Activated effector memory CD4-positive, alpha-beta T cell treated with Interleukin-2 at 50 U/mL for 16 hours (primary cell): ENCODE data around the gene RIMS3.
A peak's percentile ranks its signal among the peaks of the same experiment; 100 is the strongest.
"Not testable (repeated sequence)": the region's sequence is repeated elsewhere in the genome, so short reads cannot be mapped to it uniquely, and the experiment has no call there.

Experiments used
- DNase-seq: peaks from one replicate; pipeline ENCODE4 v3.0.0-alpha.2; 2020

RIMS3 gene

GRCh38 chr1:40665335-40666171, at the start of gene RIMS3:
Gene RIMS3, minus strand, starts transcription at chr1:40665682. Its CDS starts 23,757 bp downstream, at chr1:40641925.
- peak; percentile 76 for DNase-seq

DNA sequence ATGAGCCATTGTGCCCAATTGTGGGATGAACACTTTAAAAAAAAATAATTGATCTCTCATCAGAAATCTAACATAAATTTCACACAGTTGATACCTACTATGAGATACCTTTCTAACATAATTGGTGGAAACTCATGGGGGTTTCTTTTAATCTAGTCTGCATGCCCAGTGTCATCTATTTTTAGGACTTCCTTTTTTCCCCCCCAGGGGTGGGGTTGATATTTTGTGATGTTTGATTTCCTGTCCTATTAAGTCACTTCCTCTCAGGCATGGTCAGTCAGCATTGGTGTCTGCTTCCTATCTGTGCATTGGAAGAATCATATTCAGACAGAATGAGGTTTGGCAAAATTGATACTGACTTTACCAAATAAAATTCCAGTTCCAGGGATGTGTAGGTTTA, 47.5 kb upstream of the RIMS3 start:
- DNase-seq: no peak

DNA sequence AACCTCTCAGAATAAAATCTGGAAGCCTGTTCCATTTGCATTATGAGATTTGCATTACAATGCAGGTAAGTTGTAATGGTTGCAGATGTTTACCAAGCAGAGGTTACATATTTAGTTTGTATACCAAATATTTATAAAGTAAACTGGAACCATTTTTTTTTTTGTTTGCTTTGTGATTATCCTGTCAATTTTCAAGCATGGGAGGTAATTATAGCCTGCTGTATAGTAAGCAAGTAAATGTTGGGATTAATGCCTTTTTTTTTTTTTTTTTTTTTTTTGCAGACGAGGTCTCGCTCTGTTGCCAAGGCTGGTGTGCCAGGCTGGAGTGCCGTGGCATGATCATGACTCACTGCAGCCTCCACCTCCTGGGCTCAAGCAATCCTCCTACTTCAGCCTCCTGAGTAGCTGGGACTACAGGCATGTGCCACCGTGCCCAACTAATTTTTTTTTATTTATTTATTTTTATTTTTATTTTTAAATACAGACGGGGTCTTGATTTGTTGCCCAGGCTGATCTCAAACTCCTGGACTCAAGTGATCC, 47.0 kb upstream of the RIMS3 start:
- no peak for DNase-seq

- DNase-seq: no peak
These were observed 46.3 kb upstream of the RIMS3 start for GRCh38 chr1:40711465-40712404.

DNA sequence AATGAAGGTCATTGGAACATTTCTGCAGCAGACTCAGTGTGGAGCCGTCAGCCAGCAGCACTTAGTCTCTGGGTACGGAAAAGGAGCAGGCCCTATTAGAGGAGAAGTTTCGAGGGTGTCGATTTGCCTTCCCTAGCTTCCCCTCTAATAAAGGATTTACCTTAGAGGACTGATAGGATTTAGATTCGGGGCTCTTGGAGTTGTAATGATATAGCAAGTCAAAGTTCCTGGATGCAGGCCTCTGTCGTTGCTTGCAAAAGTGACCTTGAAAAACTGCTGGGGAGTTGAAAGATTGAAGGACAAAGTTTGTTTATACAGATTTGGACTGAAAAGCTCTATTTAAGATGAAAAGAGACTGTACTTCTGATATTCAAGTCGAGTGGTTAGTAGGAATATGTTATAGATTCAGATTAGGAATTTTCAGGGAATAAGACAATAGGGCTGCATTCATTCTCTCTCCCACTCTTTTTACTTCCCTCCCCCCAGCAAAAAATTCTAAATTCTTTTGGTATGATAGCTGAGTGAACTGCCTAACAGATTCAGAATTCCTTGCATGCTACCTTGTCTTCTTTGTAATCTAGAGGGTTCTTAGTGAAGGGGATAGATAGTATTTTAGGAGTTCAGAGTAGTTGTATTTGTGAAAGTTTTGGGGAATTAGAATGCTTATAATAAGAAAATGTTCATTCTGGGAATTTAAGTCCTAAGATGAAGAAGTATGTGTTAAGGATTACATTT, 45.3 kb upstream of the RIMS3 start:
- DNase-seq: no peak

- DNase-seq: no peak
These were observed 44.4 kb upstream of the RIMS3 start for GRCh38 chr1:40709802-40710278.

DNA sequence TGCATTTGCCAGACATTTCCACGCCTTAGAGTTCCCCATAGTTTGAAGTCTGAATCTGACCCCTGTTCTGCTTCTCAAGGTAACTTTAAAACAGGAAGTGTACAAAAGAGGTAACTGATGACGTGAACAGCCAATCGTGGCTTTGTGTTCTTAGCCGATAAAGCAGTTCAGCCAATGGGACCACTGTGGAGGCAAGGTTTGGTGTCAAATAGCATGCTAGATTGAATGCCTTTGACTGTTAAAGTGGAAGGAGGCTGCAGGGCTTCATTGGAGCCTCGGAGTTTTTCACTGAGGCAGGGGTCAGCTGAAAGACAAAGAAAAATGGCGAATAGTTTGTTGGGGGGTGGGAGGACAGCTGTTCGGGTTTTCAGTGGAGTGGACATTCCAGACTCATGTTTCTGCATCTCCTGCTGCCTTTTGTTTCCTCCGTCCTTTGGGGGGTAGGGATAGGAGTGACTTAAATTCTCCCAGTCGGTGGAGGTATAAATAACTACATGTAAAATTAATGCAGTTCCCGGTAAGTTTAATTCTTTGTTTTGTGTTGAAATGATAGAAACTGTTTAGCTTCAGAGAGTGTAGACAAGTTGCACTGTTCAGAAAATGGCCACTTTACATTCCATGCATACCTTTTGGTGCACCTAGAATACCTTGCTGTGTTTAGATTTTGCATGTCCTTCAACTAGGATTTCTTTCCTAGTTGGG, 43.8 kb upstream of the RIMS3 start:
- DNase-seq: peak; percentile 53

- DNase-seq: no peak
These were observed 43.2 kb upstream of the RIMS3 start for GRCh38 chr1:40708750-40709099.

GRCh38 chr1:40706626-40707025, 41.1 kb upstream of the RIMS3 start:
- no peak for DNase-seq

DNA sequence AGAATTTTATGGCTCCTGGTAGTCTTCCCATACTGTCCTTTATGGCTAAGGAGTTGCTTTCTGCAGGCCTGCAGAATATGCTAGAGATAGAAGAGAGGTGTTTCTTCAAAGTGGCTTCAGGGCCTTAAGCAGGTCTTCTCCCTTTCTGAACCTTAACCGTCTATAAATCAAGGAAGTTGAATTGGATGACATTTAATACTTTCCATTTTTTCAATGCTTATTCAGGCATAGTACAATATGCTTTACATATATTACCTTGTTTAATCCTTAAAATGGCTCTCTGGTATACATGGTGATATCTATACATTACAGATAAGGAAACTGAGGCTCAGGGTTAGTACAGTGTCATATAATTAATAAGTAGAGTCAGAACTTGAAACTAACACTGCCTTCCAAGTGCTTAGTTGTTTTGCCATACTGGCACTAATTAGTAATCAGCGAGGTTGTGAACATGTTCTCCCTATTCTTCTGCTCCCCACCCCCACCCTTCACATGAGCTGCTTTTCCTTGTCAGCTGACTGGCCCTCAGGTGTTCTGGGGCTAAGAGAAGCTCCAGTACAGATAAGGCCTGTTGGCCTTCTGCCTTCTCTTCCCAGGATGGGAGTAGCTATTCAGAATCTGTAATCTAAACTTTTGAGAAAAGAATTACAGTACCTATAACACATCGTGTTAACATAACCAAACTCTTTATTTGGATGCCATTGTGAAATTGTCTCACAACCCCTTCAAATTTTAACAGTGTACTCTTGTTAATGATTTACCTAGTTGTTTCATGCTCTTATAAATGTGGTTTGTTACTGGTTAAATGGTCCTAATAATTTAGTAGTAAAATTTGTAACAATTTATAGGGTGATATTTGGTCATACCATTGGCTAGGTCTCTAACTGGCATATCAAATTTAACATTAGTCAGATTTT, 39.6 kb upstream of the RIMS3 start:
- no peak for DNase-seq

- no peak for DNase-seq
These were observed 37.8 kb upstream of the RIMS3 start for GRCh38 chr1:40703316-40703715.

- not testable (repeated sequence) for DNase-seq
These were observed 37.3 kb upstream of the RIMS3 start for GRCh38 chr1:40702810-40703209.

DNA sequence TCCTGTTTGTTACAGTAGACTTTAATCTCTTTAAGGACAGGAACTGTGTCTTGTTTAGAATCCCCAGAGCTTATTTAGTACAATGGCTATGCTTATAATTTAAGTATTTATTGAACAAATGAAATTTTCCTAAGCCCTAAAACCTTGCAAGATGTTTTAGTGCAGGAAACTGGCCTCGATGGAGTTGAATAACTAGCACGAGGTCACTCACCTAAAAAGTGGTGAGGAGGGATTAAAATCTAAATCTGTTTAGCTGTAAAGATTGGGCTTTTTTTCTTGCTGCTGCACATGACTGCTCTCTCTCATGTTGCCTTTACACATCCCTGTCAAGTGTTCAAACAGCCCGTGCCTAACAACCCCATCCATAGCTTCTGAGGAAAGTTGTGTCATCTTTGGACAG, 36.2 kb upstream of the RIMS3 start:
- DNase-seq: no peak

- DNase-seq: no peak
These were observed 34.3 kb upstream of the RIMS3 start for GRCh38 chr1:40699787-40700186.

GRCh38 chr1:40697436-40697835, 32.0 kb upstream of the RIMS3 start:
- no peak for DNase-seq

GRCh38 chr1:40696294-40696693, 30.8 kb upstream of the RIMS3 start:
- no peak for DNase-seq

GRCh38 chr1:40694353-40694874, 28.9 kb upstream of the RIMS3 start:
- DNase-seq: no peak

DNA sequence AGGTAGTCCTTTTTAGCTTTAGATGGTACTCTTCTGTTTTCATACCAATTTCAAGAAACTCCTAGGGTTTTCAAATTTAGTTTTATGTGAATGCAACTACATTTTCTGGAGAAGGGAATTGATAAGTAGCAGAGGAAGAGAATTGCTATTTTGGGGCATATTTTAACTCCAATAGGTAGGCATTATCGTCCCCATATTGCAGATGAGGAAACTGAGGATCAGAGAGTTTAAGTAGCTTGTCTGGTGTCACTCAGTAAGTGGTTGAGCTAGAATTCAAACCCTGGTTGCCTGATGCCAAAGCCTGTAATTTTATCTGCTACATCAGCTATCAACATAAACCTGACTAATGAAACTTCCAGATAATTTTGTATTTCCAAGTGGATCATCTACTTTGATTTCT, 27.9 kb upstream of the RIMS3 start:
- DNase-seq: no peak

- no peak for DNase-seq
These were observed 27.0 kb upstream of the RIMS3 start for GRCh38 chr1:40692429-40692895.
